NCI-H1436 (cell line): ENCODE data around the gene FOXD2.
"Not testable (repeated sequence)": the region's sequence is repeated elsewhere in the genome, so short reads cannot be mapped to it uniquely, and the experiment has no call there.

Source experiments
- DNase-seq: peaks from one replicate; lab custom pipeline; 2025; lab: John Stamatoyannopoulos, UW

FOXD2 gene

GRCh38 chr1:47439819-47440598 lies 2.2 kb downstream of the FOXD2 start:
- DNase-seq, result no peak

DNA sequence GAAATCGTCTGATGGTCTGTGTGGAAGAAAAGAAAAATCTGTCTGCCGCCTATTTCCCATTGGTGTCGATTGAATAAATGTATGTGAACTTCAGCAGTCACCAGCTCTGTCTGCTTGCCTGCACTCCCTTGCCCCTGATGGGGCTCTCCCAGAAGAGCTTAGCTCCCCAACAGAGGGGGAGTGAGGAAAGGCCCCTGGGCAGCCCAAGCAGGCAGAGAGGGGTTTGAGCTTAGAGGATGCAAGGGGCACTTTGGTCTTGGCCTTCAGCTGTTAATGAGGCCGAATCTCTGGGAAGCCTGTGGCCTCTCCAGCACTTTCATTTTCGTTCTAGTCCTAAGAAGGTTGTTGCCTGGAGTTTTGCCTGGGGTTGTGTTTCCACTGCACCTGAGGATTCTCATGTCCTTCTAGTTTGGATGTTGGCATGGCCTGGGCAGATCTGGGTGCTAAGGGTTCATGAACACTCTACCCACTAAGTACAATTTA lies 2.8 kb downstream of the FOXD2 start:
- DNase-seq, result no peak

- DNase-seq, result no peak
Observed at GRCh38 chr1:47441450-47442106, 3.7 kb downstream of the FOXD2 start.

DNA sequence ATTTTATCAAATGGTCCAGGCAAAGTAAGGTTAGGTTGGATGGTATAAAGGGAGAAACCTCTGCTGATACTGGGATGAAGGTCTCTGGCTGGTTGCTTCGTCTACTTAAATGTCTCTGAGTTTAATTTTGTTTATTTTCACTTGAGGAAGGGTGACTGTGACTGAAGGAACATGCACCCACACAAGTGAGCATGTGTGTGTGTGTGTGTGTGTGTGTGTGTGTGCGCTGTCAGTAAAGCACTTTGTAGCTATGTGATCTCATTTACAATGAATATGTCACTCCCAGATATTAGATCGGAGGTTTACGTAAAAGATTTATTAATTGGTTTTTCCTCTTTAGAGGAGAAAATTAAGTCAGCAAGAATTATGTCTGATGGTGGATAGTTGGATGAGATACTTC lies 4.4 kb downstream of the FOXD2 start:
- DNase-seq, result no peak

GRCh38 chr1:47442842-47443529 lies 5.1 kb downstream of the FOXD2 start:
- DNase-seq, result no peak

DNA sequence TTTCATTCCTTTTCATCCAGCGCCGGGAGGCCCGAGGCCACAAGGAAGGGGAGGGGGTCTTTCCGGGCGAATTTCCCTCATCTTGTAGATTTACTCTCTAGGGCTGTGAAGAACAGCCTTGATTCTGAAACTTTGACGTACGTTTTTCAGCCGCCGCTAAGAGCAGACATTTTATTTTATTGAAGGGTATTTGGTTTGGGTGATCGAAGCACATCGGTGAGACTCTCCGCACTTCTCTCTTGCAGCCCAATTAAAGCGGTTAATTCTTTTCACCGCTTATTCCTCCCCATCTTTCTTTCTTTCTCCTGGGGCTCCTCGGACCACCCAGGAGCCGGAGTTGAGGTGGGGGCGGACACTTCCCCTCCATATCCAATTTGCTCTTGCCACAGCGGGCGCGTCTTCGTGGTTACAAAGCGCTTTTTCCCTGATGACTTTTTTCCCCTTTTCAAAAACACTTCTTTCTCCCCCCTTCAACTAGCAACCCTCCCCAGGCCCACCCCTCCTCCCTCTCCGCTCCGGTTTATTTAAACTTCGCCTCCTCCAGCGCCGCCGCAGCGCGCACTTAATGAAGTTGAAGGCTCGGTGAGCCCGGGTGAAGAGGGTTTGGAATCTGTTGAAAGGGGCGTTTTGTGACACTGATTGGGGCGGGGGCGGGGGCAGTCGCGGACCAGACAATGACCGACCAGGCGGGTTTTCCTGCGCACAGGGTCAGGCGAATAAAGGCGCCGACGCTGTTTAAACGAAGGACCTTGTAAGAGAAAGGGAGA lies 5.9 kb downstream of the FOXD2 start:
- no peak for DNase-seq

- no peak for DNase-seq
Observed at GRCh38 chr1:47444297-47444561, 6.4 kb downstream of the FOXD2 start.

GRCh38 chr1:47444562-47445465 lies 7.0 kb downstream of the FOXD2 start:
- DNase-seq, result no peak

DNA sequence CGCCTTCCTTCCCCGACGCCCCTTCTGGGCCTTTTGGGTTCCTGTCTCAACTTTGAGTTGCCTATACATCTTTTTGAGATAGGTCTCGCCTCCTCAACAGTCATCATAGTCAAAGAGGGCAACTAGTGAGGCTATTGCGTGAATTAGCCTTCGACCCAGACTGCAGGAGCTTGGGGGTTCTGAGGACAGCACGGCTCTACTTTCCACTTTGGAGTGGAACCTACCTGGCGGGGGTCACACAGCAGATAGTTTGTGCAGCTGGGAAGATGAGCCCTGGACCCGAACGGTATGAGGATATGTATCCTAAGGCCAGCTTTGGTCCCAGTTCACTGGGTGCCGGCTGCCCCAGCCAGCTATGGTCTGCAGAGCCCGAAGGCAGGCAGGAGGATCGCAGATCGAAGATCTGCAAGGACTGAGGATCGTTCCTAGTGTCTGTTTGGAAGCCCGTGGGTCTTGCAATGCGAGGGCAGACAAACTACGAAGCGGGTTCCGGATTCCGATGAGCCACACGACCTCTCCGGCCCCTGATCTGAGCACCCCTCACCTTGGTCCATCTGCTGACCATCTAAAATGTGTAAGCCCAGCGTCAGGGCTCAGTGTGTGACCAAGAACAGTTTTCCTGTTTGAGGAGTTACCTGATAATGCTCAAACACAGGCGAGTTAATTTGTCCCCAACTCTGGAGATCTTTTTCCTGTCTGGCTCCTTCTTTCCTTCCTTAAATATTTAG lies 8.1 kb downstream of the FOXD2 start:
- no peak for DNase-seq

DNA sequence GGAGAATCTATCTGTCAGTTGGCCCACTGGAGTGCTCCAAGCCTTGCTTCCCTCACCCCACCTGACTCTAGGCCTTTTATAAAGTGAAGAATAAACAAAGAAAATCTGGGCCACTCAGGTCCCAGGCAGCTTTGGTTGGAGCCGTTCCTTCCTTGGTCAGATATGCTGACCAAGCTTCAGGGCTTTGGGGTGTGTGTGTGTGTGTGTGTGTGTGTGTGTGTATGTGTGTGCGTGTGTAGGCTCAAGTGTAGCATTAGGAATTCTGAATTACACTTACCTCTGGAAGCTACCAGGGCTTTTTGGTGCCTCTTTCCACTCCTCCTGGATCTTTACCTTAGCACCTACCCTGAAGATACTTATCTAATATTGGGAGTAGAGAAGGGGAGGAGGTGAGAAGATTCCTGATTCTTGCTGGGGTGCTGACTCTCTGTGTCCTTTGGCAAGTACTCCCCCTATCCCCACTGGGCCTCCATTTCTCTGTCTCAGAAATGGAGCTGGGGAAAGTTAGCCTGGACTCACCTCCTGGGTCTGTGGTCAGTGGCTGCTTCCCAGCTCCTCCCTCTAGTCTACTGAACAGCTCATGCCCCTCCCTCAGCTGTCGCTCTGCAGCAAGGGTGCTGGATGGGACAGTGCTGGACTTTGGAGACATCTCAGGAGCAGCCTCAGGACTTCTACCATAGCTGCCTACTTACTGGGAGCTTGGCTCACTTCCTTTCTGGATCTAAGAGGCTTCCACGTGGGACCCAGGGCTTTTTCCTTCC lies 10.8 kb downstream of the FOXD2 start:
- DNase-seq, result no peak

GRCh38 chr1:47449822-47450552 lies 12.1 kb downstream of the FOXD2 start:
- no peak for DNase-seq

DNA sequence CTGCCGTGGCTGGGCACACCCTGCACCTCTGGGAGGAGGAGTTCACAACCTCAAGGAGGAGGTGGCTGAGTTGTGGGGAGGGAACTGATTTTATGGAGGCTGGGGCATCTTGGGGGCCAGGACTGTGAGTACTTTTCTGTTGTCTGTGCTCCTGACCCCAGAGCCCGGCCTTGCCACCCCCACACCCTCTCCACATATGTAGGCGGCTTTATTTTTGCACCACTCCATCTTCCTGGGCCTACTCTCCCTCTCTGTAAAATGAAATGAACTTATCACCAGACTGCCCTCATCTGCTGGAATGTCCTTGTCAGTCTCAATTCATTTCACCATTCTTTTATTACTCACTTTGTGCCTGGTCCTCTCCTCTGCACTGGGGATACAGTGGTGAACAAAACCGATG lies 12.8 kb downstream of the FOXD2 start:
- no peak for DNase-seq

DNA sequence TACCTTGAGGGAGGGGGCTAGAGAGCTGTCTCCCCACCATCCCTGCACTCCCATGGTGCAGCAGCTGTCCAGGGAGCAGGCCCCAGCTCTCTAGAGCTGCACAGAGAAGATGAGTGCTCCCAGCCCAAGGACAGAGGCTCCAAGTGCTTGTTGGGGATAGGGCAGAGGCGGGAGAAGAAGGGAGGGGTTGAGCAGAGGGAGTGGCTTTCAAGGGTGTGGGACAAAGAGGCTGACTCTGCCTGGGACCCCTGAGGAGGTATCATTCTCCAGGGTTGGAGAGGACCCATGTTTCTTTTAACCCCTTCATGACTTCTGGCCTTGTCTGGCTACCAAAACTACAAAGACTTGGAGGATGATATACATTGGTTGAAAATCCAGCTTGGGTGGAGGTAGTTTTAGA lies 14.6 kb downstream of the FOXD2 start:
- no peak for DNase-seq

DNA sequence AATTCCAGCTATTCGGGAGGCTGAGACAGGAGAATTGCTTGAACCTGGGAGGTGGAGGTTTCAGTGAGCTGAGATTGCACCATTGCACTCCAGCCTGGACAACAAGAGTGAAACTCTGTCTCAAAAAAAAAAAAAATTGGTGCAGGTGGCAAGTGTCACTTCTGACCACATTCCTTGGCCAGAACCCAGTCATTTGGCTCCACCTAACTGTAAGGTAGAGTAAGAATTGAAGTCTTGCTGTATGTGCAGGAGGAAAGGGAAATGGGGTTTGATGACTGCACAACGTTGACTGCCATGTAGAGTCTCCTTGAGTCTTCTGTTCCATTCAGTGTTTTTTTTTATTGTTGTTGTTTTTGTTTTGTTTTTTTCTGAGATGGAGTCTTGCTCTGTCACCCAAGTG lies 16.1 kb downstream of the FOXD2 start:
- not testable (repeated sequence) for DNase-seq

GRCh38 chr1:47456250-47456649 lies 18.4 kb downstream of the FOXD2 start:
- DNase-seq, result no peak

- DNase-seq, result not testable (repeated sequence)
Observed at GRCh38 chr1:47457547-47457946, 19.7 kb downstream of the FOXD2 start.

DNA sequence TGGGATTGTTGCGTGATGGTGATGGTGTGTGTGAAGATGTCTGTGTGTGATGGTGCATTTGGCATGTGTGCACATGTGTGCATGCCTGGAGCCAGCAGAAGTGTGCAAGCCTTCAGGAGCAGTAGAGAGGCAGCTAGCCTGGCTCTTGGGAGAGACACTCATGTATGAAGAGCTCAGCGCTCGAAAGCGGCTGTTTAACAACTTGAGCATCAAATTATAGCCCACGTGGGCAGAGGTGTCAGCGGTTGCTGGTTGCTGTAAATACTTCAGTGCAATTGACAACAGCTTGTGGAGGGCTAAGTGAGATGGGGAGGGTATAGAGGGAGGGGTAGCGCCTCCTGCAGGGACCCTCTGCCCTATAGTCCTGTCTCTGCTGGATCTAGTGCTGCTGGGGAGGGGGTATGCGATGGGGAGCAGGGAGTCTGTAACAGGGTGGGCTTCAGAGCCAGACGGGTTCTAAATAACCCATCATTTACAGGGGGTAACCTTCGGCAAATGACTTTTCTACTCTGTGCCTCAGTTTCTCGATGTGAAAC lies 21.5 kb downstream of the FOXD2 start:
- DNase-seq, result peak; percentile 62

- no peak for DNase-seq
Observed at GRCh38 chr1:47460040-47460439, 22.2 kb downstream of the FOXD2 start.

DNA sequence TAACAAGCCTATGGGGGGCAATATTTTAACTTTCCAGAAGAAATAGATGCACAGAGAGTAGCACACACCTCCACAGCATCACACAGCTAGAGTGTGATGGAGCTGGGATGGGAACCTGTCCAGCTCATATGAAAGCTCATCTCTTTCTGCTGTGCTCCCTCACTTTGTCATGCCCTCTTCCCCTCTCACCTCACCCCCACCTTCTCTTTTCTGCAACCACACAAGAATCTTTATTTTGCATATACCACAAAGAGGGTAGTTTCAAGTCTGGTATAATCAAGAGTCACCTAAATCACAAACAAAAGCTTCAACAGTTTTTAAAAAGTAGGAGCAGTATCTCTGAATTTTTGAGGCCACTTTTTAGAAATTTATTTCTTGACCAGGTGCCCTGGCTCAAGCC lies 22.6 kb downstream of the FOXD2 start:
- DNase-seq, result no peak
